ENCODE results near the gene TBL1X. TPM values are rescaled to one million over a fixed set of nuclear protein-coding genes. Genes with fewer than 3 reads are reported as not detected.

TBL1X gene
- total and polyA plus RNA-seq, 2 of the 13 experiments (the other 11 are each of a cell fraction or from before 2014, with no cell fraction given), result 17.6 to 19.9 TPM

- Histone ChIP-seq H3K4me2 (ENCODE audit: low read depth, low read length) (no peak overlapping the region), H2AFZ (ENCODE audit: low read length) (no peak overlapping the region), H3K9me3 (ENCODE audit: low read length) (no peaks in the 10 kb centered on the region), H3K27me3 (ENCODE audit: control insufficient read depth in 1 of 2, insufficient read depth in 2 of 2, low read length in 2 of 2) (no peaks in the 10 kb centered on the region), H3K4me1 (ENCODE audit: insufficient read depth, low read length) (no peaks in the 10 kb centered on the region), H3K9ac (ENCODE audit: insufficient read depth, low read depth, low read length) (no peak overlapping the region), H3K27ac (ENCODE audit: extremely low read length, insufficient read depth, low read length) (no peak overlapping the region), H3K4me3 (replicated peaks in 1 of 3; ENCODE audit: insufficient read depth in 1 of 3, low read depth in 2 of 3, low read length in 3 of 3) (no peak overlapping the region), H3K79me2 (ENCODE audit: insufficient read depth, low read length) (peaks cover 3% of the 10 kb centered on the region), H3K36me3 (replicated peaks in 1 of 2; ENCODE audit: control insufficient read depth in 1 of 2, insufficient read depth in 2 of 2, low read length in 2 of 2) (no peaks in the 10 kb centered on the region), H4K20me1 (ENCODE audit: insufficient read depth, low read length) (0 out of 2 replicates have a peak, but pooled peaks cover 3% of the 10 kb centered on the region)
- BruUV-seq (replicated peaks), result no TSS peak
- FAIRE-seq, result no peak
- TF ChIP-seq ZNF75D (CRISPR knock-in tag; IDR thresholded peaks at IDR 0.05; ENCODE audit: borderline replicate concordance), result no peak
- DNase-seq (ENCODE audit: low spot score), result no peak
- ATAC-seq, result no peak
- intact Hi-C loops (cut with micrococcal nuclease; ENCODE audit: unreplicated experiment) (no loop called here), in situ Hi-C loops (cut with HindIII; ENCODE audit: extremely low pct_ligation_motif_present, low pct_unique_long_range_greater_than_20kb) (no loop called here)
- WGBS (ENCODE audit: low lambda C conversion rate), result 96% methylated on average over 4 of the region's 4 CpGs
- ChIA-PET CTCF (ENCODE audit: low intra/inter-chr PET ratio, low total read pairs) (no interaction called here), POLR2A (no interaction called here)
Observed at GRCh38 chrX:9643807-9644206, 178.9 kb downstream of the TBL1X start.

- CTCF ChIA-PET (ENCODE audit: low intra/inter-chr PET ratio, low total read pairs), result no interaction called here
- no peak for DNase-seq (ENCODE audit: low spot score)
- no peaks in the 10 kb centered on the region for H3K27me3 ChIP-seq (ENCODE audit: control insufficient read depth in 1 of 2, insufficient read depth in 2 of 2, low read length in 2 of 2)
- no peaks in the 10 kb centered on the region for H3K9me3 ChIP-seq (ENCODE audit: low read length)
- H3K4me3 ChIP-seq (replicated peaks in 1 of 3; ENCODE audit: insufficient read depth in 1 of 3, low read depth in 2 of 3, low read length in 3 of 3), result no peak overlapping the region
- no peaks in the 10 kb centered on the region for H3K4me1 ChIP-seq (ENCODE audit: insufficient read depth, low read length)
- no peak overlapping the region for H3K9ac ChIP-seq (ENCODE audit: insufficient read depth, low read depth, low read length)
- H3K79me2 ChIP-seq (ENCODE audit: insufficient read depth, low read length), result peaks cover 3% of the 10 kb centered on the region
- intact Hi-C loops (cut with micrococcal nuclease; ENCODE audit: unreplicated experiment) (no loop called here), in situ Hi-C loops (cut with HindIII; ENCODE audit: extremely low pct_ligation_motif_present, low pct_unique_long_range_greater_than_20kb) (no loop called here)
- H4K20me1 ChIP-seq (ENCODE audit: insufficient read depth, low read length), result 0 out of 2 replicates have a peak, but pooled peaks cover 3% of the 10 kb centered on the region
- H3K36me3 ChIP-seq (replicated peaks in 1 of 2; ENCODE audit: control insufficient read depth in 1 of 2, insufficient read depth in 2 of 2, low read length in 2 of 2), result no peaks in the 10 kb centered on the region
- WGBS (ENCODE audit: low lambda C conversion rate), result 97% methylated on average over 5 of the region's 6 CpGs
- FAIRE-seq, result no peak
- no peak for ATAC-seq
- H3K4me2 ChIP-seq (ENCODE audit: low read depth, low read length), result no peak overlapping the region
- no peak overlapping the region for H3K27ac ChIP-seq (ENCODE audit: extremely low read length, insufficient read depth, low read length)
- no peak overlapping the region for H2AFZ ChIP-seq (ENCODE audit: low read length)
- BruUV-seq (replicated peaks), result no TSS peak
- POLR2A ChIA-PET, result no interaction called here
- TF ChIP-seq AGO1 (IDR thresholded peaks at IDR 0.05; ENCODE audit: low read depth, low read length, poor library complexity, severe bottlenecking), result no peak
- no peak for TF ChIP-seq MAF1 (CRISPR knock-in tag; IDR thresholded peaks at IDR 0.05; ENCODE audit: borderline replicate concordance)
- no peak for TF ChIP-seq U2AF1 (optimal IDR thresholded peaks at IDR 0.05; ENCODE audit: low read depth, low read length)
- no peak for TF ChIP-seq ZNF747 (CRISPR knock-in tag; IDR thresholded peaks at IDR 0.05; ENCODE audit: borderline replicate concordance)
- TF ChIP-seq RERE (CRISPR knock-in tag; IDR thresholded peaks at IDR 0.05; ENCODE audit: low read depth), result no peak
- TF ChIP-seq EZH2 (conservative IDR thresholded peaks at IDR 0.05; ENCODE audit: low read depth, low read length), result no peak
- TF ChIP-seq ZNF3 (CRISPR knock-in tag; IDR thresholded peaks at IDR 0.05), result no peak
Observed at GRCh38 chrX:9644335-9644734, 179.5 kb downstream of the TBL1X start.
